ENCODE data around the gene PDE4A.

GRCh38 chr19:10460714-10461046 lies 40.3 kb downstream of the PDE4A start:
- no peak for TF ChIP-seq CTCF (IDR thresholded peaks at IDR 0.05 in 4 of 5, conservative IDR thresholded peaks at IDR 0.05 in 1 of 5)
- no peak for TF ChIP-seq POLR2A (IDR thresholded peaks at IDR 0.05)

Measured in gastrocnemius medialis (tissue), 4 donors.